Osteocyte (in vitro differentiated cells): Measurements from ENCODE around the gene HMCN1. TPM values are rescaled to one million over a fixed set of nuclear protein-coding genes. Genes with fewer than 3 reads are reported as not detected.

ENCODE experiments used
- DNase-seq: peaks from one replicate; pipeline ENCODE4 v3.0.0; 2021; ENCODE audit warnings: mixed read lengths; ENCODE audit not compliant: unreplicated experiment; ENCODE audit errors: extremely low spot score
- H3K27ac Mint-ChIP-seq: one replicate; pipeline ENCODE4 v1.8.0; 2021; ENCODE audit warnings: mild to moderate bottlenecking, mixed read lengths; ENCODE audit not compliant: unreplicated experiment
- H3K27me3 Mint-ChIP-seq: one replicate; pipeline ENCODE4 v1.8.0; 2021; ENCODE audit warnings: mixed read lengths; ENCODE audit not compliant: unreplicated experiment
- H3K36me3 Mint-ChIP-seq: one replicate; pipeline ENCODE4 v1.8.0; 2021; ENCODE audit warnings: mixed read lengths; ENCODE audit not compliant: unreplicated experiment
- H3K4me1 Mint-ChIP-seq: one replicate; pipeline ENCODE4 v1.8.0; 2021; ENCODE audit warnings: mixed read lengths; ENCODE audit not compliant: unreplicated experiment
- H3K4me3 Mint-ChIP-seq: one replicate; pipeline ENCODE4 v1.8.0; 2021; ENCODE audit warnings: mild to moderate bottlenecking, moderate library complexity, mixed read lengths; ENCODE audit not compliant: unreplicated experiment
- H3K9me3 Mint-ChIP-seq: one replicate; pipeline ENCODE4 v1.8.0; 2021; ENCODE audit warnings: mixed read lengths; ENCODE audit not compliant: unreplicated experiment
- CTCF ChIP-seq: fragments of 200-600 bp; sonication (generic); IDR thresholded peaks from 2 replicates; pipeline ENCODE4 v1.5.0; 2021; ENCODE audit warnings: antibody characterized with exemption, mild to moderate bottlenecking, moderate library complexity
- total RNA-seq: library from RNA; stranded (reverse); gene quantifications from 2 replicates; pipeline ENCODE4 v1.2.1, GENCODE V29; 2021

The HMCN1 gene
- total RNA-seq, 1 donor from 2014 or later: 91.4 TPM

GRCh38 chr1:185722098-185722497 lies 12.1 kb upstream of the HMCN1 start:
- Mint-ChIP-seq H3K4me3 (no peak overlapping the region), H3K9me3 (no peaks in the 10 kb centered on the region), H3K36me3 (no peaks in the 10 kb centered on the region), H3K27me3 (no peaks in the 10 kb centered on the region), H3K4me1 (peaks cover 27% of the 10 kb centered on the region), H3K27ac (no peak overlapping the region)
- no peak for TF ChIP-seq CTCF
- DNase-seq: no peak

- Mint-ChIP-seq H3K27ac (no peak overlapping the region), H3K9me3 (peaks cover 14% of the 10 kb centered on the region), H3K4me3 (no peak overlapping the region), H3K36me3 (peaks cover 7% of the 10 kb centered on the region), H3K4me1 (peaks cover 2% of the 10 kb centered on the region), H3K27me3 (no peaks in the 10 kb centered on the region)
- no peak for TF ChIP-seq CTCF
- DNase-seq: no peak
These were observed 6.5 kb upstream of the HMCN1 start for GRCh38 chr1:185727726-185728125.

GRCh38 chr1:185731446-185731845 lies 2.7 kb upstream of the HMCN1 start:
- peaks cover 7% of the 10 kb centered on the region for H3K36me3 Mint-ChIP-seq
- no peaks in the 10 kb centered on the region for H3K27me3 Mint-ChIP-seq
- DNase-seq: no peak
- no peak for TF ChIP-seq CTCF
- H3K9me3 Mint-ChIP-seq: peaks cover 14% of the 10 kb centered on the region
- H3K4me1 Mint-ChIP-seq: peaks cover 27% of the 10 kb centered on the region
- no peak overlapping the region for H3K27ac Mint-ChIP-seq
- H3K4me3 Mint-ChIP-seq: no peak overlapping the region

- Mint-ChIP-seq H3K9me3 (peaks cover 14% of the 10 kb centered on the region), H3K27ac (no peak overlapping the region), H3K27me3 (no peaks in the 10 kb centered on the region), H3K4me1 (peaks cover 35% of the 10 kb centered on the region), H3K4me3 (peak overlapping the region; percentile 1), H3K36me3 (peaks cover 10% of the 10 kb centered on the region)
- DNase-seq: no peak
- TF ChIP-seq CTCF: no peak
These were observed 1.2 kb upstream of the HMCN1 start for GRCh38 chr1:185732951-185733350.

- peaks cover 18% of the 10 kb centered on the region for H3K9me3 Mint-ChIP-seq
- H3K27me3 Mint-ChIP-seq: no peaks in the 10 kb centered on the region
- DNase-seq: no peak
- TF ChIP-seq CTCF: no peak
- H3K36me3 Mint-ChIP-seq: peaks cover 22% of the 10 kb centered on the region
- peak overlapping the region; percentile 89 for H3K4me3 Mint-ChIP-seq
- peaks cover 41% of the 10 kb centered on the region for H3K4me1 Mint-ChIP-seq
- peak overlapping the region; percentile 93 for H3K27ac Mint-ChIP-seq
These were observed 924 bp downstream of the HMCN1 start for GRCh38 chr1:185734929-185735700.
